NAMALWA (cell line): ENCODE measurements around the gene GLG1.
"Not testable (repeated sequence)": the region's sequence is repeated elsewhere in the genome, so short reads cannot be mapped to it uniquely, and the experiment has no call there.

Source experiments
- DNase-seq: peaks from one replicate; pipeline ENCODE4 v3.0.0-alpha.2; 2015; ENCODE audit warnings: low spot score

The GLG1 gene

DNA sequence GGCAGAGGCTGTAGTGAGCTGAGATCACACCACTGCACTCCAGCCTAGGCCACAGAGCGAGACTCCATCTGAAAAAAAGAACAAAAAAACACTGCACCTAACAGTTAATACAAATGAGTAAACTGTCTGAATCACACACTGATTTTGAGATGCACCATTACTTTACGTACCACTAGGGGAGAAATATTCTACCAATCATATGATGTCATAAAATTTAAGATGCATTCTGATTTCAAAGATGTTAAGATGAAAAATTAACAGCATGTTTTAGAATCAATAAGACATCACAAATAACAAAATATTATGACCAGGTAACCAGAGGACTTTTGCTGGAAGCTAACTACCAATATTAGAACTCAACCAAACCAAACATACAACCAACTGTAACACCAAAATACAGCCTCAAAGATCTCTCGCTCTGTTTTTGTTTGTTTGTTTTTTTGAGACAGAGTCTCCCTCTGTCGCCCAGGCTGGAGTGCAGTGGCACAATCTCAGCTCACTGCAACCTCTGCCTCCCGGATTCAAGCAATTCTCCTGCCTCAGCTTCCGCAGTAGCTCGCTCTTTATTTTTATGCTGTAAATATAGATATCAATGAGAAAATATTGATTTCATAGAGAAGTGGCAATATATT, 31.6 kb downstream of the GLG1 start:
- peak; percentile 46 for DNase-seq

DNA sequence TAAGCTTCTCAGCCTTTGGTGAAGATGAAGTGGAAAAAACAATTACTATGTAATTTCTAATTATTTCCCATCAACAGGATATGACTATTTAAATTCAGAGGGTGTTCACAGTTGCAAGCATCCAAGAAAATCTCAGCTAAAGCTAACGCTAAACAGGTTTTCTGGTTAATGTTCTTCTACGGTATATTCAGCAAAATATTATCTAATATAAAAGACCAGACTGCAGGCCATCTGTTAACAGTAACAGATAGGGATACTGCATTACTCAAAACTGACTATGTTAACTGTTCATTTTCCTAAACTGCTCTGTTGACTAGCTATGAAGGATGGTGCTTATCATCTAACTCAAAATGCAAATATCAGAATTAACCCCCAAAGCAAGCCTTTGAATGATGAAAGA, 32.8 kb downstream of the GLG1 start:
- no peak for DNase-seq

DNA sequence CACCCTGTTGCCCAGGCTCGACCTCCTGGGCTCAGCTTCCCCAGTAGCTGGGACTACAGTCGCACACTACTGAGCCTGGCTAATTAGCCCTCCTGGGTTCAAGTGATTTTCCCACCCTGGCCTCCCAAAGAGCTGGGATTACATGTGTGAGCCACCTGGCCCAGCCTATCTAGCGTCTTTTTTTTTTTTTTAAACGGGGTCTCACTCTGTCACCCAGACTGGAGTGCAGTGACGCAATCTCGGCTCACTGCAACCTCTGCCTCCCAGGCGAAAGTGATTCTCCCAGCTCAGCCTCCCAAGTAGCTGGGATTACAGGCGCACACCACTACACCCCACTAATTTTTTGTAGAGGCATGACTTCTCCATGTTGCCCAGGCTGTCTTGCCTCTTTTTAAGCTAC, 33.3 kb downstream of the GLG1 start:
- DNase-seq, result no peak

DNA sequence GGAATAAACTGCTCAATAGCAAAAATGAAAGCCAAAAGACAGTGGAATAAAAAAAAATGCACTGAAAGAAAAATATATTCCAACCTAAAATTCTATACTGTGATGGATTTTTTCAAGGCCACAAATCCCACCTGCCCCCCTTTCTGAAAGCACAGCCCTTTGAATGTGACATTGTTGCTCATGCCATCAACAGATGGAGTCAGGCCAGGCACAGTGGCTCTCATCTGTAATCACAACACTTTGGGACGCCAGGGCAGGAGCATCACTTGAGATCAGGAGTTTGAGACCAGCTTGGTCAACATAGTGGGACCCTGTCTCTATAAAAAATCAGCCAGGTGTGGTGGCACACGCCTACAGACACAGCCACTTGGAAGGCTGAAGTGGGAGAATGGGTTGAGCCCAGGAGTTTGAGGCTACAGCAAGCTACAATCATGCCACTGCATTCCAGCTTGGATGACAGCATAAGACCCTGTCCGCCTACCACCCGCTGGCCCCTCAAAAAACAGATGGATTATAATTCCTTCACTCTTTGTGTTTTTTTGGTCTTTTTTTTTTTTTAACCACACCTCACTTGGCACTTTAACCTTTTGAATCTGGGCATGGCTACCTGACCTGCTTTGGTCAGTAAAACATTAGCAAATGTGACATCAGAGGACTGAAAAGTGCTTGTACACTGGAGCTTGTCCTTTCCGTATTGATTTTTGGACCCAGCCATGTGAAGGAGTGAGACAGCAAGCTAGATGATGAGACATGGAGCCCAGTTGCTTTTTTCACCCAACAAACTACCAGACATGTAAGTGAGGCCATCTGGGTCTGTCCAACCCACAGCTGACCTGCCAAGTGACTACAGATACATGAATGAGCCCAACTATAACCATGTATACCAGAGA, 36.3 kb downstream of the GLG1 start:
- DNase-seq, result no peak

DNA sequence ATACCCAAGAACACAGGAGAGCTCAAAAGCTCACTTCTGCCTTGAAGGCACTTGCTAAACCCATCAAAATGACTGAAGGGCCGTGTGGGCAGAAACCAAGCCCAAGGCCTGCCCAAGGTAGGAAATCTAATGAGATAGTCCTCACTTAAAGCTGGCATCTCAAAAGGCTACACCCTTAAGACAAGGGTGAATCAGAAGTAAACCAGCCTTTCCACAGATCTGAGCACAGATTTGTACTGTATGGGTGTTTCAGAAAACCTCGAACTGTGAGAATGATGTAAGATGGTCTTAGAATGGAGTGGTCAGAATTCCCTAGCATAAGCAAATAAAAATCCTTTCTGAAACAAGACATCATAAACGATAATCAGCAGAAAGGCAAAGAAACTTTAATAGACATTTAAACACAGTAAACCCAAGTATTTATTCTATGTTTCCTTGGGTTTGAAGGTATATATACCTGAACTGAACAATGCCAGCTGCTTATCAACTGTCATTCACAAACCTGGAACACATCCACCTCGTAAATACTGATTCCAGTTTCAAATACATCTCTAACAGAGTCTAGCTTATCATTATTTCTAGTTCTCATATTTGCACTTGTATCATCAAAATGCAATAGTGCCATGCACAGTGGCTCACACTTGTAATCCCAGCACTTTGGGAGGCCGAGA, 37.8 kb downstream of the GLG1 start:
- DNase-seq, result no peak

DNA sequence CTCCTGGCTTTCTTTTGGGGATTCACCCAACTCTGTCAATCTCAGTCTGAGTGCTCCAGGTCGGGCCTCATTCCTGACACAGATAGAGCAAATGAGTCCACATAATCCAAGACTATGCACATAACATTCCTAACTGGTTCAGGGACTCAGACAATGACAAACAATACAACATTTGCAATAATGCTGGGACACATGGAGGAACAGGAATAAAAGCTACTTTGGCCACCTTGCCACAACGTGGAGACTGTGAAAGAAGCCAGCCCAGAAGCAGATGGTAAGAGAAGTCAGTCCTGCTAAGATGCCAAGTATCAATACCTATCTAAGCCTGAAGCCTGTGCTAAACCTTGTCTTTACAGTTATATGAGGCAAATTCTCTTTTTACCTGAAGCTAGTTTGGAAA, 39.0 kb downstream of the GLG1 start:
- DNase-seq, result no peak

DNA sequence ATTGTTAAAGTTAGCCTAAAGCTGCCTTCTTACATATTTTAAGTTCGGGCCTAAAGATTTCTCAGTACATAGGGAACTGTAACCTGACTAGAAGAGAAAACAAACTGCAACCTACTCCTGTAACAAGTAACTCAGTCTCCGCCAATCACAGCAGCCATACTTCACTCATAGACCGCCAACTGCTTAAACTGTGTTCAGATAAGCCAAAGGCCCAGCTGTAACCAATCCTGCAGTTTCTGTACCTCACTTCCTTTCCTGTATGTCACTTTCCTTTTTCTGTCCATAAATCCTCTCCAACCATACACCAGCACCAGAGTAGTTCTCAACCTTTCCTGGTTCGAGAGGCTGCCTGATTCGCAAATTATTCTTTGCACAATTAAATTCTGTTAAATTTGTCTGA, 41.5 kb downstream of the GLG1 start:
- DNase-seq, result no peak

DNA sequence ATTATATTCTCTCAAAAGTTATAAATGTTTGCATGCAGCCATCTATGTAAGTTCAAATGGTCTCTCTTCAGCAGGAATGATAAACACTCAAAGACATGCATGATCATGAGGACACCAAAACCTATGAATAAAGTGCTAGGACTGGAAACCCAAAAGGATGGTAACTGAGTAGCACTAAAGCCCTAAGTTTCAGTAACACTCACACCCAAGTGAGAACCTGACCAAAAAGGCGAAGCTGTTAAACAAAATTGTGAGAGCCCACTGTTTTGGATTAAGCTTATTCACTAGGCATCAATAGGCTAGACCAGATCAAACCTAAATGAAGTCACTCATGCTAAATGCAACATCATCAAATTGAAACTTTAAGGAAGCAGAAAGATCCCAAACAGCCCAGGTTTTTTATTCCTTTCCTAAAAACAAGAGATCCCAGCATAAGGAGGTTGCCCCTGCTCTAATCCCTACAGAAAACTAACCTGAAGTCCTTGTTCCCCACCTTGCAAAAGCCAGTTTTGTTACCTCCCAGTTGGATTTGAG, 42.4 kb downstream of the GLG1 start:
- no peak for DNase-seq

DNA sequence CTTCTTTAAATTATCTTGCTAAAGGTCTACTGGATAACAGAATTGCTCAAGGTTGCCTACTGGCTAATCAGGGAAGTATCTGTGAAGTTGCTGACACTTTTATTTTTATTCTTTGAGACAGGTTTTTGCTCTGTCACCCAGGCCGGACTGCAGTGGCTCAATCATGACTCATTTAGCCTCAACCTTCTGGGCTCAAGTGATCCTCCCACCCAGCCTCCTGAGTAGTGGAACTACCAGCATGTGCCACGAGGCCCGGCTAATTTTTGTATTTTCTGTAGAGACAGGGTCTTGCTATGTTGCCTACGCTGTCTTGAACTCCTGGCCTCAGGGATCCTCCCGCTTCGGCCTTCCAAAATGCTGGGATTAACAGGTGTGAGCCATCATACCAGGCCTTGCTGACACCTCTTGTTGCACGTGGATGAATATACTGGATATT, 43.1 kb downstream of the GLG1 start:
- DNase-seq, result no peak

DNA sequence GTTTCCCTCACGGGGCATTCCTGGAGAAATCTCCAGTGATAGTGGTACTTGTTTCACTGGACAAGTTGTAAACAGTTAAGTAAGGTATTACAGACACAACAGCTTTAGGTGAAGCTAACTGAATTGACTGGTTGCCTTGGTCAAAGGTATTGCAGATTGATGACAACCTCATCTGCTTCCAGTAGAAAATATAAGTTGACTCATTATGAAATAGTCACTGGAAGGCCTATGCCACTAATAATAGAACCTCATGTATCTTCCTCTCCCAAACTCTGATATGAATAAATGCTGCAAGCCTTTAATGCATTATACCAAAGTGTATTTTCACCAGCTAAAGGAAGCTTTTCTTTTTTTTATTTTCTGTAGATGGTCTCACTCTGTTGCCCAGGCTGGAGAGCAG, 44.8 kb downstream of the GLG1 start:
- no peak for DNase-seq

DNA sequence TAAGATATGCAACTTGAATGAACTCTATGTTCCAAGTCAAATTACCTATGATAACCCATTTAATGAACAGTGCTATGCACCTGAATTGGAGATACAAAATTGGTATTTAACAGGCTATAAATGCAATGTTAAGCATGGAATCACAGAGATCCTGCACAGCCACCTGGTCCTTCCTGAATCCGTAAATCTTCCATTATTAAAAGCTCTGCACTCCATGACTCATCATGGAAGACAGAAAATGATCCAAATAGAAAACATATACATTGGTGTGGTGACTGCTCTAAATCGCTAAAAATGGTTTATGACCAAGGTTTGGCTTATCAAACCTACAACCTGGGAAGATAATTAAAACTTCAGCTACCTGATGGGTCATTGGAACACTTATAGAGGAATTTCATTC, 45.3 kb downstream of the GLG1 start:
- DNase-seq, result no peak

DNA sequence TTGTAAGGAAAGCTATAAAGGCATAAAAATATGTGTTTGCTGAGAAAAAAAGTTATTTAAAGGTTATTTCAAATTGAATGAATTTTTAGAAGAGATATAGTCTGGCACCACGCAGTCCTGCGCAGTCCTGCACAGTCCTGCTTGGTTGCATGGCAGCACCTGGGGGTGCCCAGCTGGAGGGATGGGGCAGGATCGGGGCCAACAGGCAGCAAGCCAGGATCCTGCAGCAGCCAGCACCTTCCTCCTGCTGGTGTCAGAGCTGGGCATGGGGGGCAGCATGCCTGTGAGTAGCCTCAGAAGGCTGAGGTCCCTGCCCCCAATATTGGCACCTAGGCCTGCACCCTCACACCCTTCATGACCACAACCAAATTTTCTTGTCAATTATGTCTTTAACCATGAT, 46.0 kb downstream of the GLG1 start:
- DNase-seq, result no peak

DNA sequence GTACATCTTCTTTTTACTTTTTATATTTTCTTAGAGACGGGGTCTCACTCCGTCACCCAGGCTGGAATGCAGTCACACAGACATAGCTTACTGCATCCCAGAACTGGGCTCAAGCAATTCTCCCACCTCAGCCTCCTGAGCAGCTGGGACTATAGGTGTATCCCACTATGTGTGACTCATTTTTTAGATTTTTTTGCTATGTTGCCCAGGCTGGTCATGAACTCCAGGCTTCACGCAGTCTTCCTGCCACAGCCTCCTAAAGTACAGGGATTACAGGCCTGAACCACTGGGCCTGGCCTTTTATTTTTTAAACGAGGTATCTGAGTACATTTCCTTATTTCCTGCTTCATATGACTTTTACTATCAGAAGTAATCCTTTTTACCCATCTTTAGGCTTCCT, 48.0 kb downstream of the GLG1 start:
- DNase-seq, result no peak

DNA sequence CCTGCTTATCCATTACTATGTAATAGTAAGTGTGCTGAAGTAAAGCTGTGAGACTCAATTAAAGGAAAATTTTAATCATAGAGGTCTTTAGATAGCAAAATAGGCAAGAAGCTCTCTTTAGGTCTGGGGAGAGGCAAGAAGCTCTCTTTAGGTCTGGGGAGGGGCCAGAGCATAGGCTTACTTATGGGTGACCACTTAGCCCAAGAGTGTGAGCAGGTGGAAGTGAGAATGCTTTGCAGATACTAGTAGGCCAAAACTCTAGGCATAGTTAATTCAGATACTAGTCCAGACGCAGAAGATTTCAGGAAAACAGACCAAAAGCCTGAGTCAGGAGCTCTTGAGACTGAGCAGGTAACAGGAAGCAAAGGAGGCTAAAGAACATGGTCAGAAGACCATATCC, 49.6 kb downstream of the GLG1 start:
- DNase-seq, result no peak

DNA sequence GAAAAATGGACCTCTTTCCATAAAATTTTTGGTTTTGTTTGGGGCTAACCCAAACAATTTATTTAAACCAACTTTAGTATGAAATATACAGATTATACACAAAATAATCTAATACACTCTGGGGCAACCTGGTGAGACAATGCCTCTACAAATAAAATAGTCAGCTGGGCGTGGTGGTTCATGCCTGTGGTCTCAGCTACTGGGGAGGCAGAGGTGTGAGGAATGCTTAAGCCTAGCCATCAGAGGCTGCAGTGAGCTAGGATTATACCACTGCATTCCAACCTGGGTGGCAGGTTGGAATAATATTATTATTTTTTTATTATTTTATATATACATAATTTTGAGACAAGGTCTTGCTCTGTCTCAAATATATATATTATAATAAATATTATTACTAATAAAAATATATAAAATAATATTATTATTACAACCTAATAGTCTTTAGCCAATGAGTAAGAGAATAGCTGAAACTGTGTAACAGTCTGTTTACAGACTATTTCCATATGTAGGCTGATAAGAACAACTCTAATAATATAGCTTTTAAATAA, 50.5 kb downstream of the GLG1 start:
- no peak for DNase-seq

DNA sequence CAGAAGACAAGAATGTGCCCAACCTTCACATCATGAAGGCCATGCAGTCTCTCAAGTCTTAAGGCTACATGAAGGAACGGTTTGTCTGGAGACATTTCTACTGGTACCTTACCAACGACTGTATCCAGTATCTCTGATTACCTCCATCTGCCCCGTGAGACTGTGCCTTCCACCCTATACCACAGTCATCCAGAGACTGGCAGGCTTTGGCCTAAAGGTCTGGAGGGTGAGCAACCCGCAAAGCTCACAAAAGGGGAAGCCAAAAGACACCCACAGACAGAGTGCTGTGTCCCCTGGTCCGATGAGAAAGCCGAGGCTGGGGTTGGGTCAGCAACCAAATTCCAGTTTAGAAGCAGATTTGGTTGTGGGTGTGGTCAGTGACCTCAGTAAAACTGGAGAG, 54.6 kb downstream of the GLG1 start:
- not testable (repeated sequence) for DNase-seq

DNA sequence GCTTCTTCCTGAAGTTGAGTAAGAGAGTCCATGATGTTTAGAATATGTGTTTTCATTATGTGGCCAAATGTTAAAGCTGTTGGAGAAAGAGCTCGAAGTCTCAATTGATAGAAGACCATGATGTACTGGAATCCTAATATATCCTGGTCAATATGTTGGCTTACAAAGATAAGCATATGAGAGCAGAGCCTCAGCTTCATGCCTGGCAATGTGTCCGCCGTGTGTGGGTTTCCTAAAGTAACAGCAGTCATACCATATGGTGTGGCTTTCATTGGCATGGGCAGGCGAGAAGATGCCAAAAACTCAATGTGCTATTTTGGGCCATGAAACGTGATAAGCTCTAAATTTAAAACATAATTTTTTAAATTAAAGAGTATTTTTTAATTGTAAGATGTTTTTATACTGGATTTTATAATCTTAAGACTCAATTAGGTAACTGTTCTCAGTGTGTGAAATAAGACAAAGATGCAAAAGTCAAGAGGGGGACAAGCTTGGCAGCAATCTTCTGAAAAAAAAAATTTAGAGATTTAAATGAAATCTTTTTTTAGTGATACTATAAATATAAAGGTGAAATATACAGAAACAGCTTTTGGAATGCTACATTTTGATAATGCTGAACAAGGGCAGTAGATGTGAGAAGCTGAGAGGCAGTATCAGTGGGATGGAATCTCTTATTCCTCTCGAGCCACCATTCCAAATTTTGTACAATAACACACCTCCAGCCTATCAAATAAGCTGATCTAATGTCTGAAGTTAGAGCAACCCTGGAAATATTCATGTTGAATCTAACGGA, 56.5 kb downstream of the GLG1 start:
- DNase-seq, result not testable (repeated sequence)

DNA sequence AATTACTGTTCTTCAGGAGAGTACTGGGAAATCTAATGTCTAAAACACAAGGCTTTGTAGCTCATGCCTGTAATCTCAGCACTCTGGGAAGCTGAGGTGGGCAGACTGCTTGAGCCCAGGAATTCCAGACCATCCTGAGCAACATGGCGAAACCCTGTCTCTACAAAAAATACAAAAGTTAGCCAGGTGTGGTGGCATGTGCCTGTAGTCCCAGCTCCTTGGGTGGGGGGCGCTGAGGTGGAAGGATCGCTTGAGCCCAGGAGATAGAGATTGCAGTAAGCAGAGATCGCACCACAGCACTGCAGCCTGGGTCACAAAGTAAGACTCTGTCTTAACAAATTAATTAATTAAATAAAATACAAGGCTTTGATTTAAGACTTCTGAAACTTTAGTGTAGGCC, 60.8 kb downstream of the GLG1 start:
- not testable (repeated sequence) for DNase-seq

DNA sequence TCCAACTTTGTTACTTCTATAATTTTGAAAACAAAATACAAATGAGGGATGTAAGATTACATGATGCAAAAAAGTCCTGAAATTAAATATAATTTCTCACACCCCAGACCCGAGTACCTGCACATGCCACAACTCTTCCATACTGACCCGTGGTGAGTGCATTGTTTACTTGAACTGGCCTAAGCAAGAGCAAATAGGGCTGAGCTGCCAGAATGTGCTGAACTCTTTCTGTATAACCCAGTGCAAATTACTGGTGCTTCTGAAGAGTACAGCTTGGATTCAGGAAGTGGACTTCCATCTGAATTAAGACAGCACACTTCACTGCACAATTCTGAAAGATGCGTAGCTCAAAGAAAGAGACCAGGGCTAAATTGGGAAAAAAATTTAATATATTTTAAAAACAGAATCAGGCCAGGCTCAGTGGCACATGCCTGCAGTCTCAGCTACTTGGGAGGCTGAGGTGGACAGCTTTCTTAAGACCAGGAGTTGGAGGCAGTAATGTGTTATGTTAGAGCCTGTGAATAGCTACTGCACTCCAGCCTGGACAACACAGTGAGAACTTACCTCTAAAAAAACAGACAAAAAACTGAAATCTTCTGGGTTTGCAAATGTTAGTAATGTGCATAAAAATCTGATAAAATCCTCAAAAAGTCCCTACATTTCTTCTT, 63.9 kb downstream of the GLG1 start:
- DNase-seq, result not testable (repeated sequence)

DNA sequence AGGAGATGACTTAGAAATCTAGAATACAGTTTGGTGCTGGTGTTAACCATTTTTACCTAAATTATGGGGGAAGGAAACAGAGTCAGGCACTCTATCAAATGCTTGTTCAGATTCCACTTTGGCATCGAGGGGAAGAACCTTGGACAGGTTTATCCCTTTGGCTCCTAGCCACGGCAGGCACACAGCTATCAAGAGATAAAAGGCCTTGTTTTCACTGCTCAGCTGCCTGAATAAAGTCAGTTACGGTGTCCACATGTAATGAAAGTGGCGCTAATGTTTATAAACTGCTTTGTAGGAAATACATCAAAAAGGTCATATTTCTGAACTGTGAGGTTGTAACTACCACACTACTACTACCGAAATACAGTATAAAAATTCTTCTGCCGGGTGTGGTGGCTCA, 66.3 kb downstream of the GLG1 start:
- not testable (repeated sequence) for DNase-seq

DNA sequence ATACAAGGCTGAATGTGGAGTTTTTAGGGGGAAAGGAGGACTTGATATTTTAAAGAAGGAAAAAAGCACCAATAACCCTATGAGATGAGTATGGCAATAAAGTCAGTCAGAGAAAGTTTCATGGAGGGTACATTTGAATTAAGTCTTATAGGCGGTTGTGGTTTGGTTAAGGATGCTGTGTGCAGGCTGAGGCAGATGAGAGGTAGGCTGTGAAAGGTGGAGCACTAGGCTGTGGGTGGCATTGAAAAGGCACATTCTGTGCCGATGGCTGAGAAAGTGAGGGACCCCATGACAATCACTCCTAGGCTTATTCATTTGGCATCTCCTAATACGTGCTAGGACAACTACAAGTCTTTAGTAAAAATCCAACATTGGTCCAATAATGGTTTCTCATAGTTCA, 68.1 kb downstream of the GLG1 start:
- not testable (repeated sequence) for DNase-seq
